Urinary bladder (tissue), 4 donors: Measurements from ENCODE around the gene SERAC1. TPM values are rescaled to one million over a fixed set of nuclear protein-coding genes. Genes with fewer than 3 reads are reported as not detected.
"Not testable (repeated sequence)": the region's sequence is repeated elsewhere in the genome, so short reads cannot be mapped to it uniquely, and the experiment has no call there.

Experiments used
- DNase-seq: peaks from one replicate; pipeline ENCODE4 v3.0.0-alpha.2; 2015; ENCODE audit errors: extremely low spot score
- H3K27ac ChIP-seq: one replicate; pipeline ENCODE4 v1.5.1; 2013; ENCODE audit warnings: low read depth, mild to moderate bottlenecking, moderate library complexity
- H3K36me3 ChIP-seq: one replicate; pipeline ENCODE4 v1.6.1; 2013; ENCODE audit warnings: mild to moderate bottlenecking, moderate library complexity; ENCODE audit not compliant: insufficient read depth
- H3K4me1 ChIP-seq: one replicate; pipeline ENCODE4 v1.6.1; 2013; ENCODE audit warnings: mild to moderate bottlenecking, moderate library complexity; ENCODE audit not compliant: insufficient read depth
- H3K4me3 ChIP-seq: one replicate; pipeline ENCODE4 v1.5.1; 2013; ENCODE audit warnings: low read depth, low read length
- WGBS: extraction: QIAGEN DNeasy Blood & Tissue Kit; methylation state at CpG from one replicate; pipeline ENCODE4 v1.1.7; 2013; 5-methylcytosine and 5-hydroxymethylcytosine counted together
- polyA plus RNA-seq: library from polyadenylated mRNA; stranded (reverse); fragments of 200-250 nt; gene quantifications from one replicate; pipeline ENCODE4 v1.2.3, GENCODE V29; 2013
- total RNA-seq: library from RNA; depleted of rRNA; stranded (reverse); fragments of >200 nt; gene quantifications from one replicate; pipeline ENCODE4 v1.2.3, GENCODE V29; 2014
- donor health status: healthy with polysubstance abuse.
- donor health status: healthy.

SERAC1 gene
- total RNA-seq (11.3 TPM), polyA plus RNA-seq (5.1 TPM)

- H3K4me1 ChIP-seq, result no peaks in the 10 kb centered on the region
- under 1% methylated on average over 29 of the region's 29 CpGs for WGBS
- no peak for DNase-seq
Observed at GRCh38 chr6:158168040-158168289, at the start of gene SERAC1. SERAC1 (minus strand) TSS chr6:158168262; CDS start chr6:158158363, 9,899 bp downstream.

GRCh38 chr6:158213925-158214674 is 46.0 kb upstream of the SERAC1 start:
- no peaks in the 10 kb centered on the region for H3K36me3 ChIP-seq
- DNase-seq, result no peak
- WGBS, result 15% methylated on average over 7 of the region's 7 CpGs
- no peak overlapping the region for H3K27ac ChIP-seq
- H3K4me1 ChIP-seq, result no peaks in the 10 kb centered on the region
- H3K4me3 ChIP-seq, result no peak overlapping the region

More at GRCh38 chr6:158168040-158168289, at the start of gene SERAC1:
- H3K27ac ChIP-seq, result peak within 1 kb of the TSS; percentile 98
- H3K4me3 ChIP-seq, result peak within 1 kb of the TSS; percentile 86
- no peaks in the 10 kb centered on the region for H3K36me3 ChIP-seq

- 87% methylated on average over 3 of the region's 3 CpGs for WGBS
- Histone ChIP-seq H3K4me1 (no peaks in the 10 kb centered on the region), H3K36me3 (no peaks in the 10 kb centered on the region), H3K4me3 (no peak overlapping the region), H3K27ac (no peak overlapping the region)
- DNase-seq, result no peak
Observed at GRCh38 chr6:158211273-158212055, 43.4 kb upstream of the SERAC1 start.

- not testable (repeated sequence) for H3K36me3 ChIP-seq, DNase-seq, H3K4me1 ChIP-seq, H3K27ac ChIP-seq, H3K4me3 ChIP-seq
- 87% methylated on average over 41 of the region's 52 CpGs for WGBS
Observed at GRCh38 chr6:158209582-158210333, 41.7 kb upstream of the SERAC1 start.

- H3K27ac ChIP-seq, H3K4me1 ChIP-seq, H3K36me3 ChIP-seq, DNase-seq, H3K4me3 ChIP-seq: not testable (repeated sequence)
- WGBS, result 84% methylated on average over 20 of the region's 20 CpGs
Observed at GRCh38 chr6:158208226-158209030, 40.4 kb upstream of the SERAC1 start.

GRCh38 chr6:158207422-158207788 is 39.3 kb upstream of the SERAC1 start:
- H3K4me3 ChIP-seq, result no peak overlapping the region
- no peak overlapping the region for H3K27ac ChIP-seq
- no peaks in the 10 kb centered on the region for H3K4me1 ChIP-seq
- no peak for DNase-seq
- 71% methylated on average over 3 of the region's 3 CpGs for WGBS
- no peaks in the 10 kb centered on the region for H3K36me3 ChIP-seq

- no peaks in the 10 kb centered on the region for H3K4me1 ChIP-seq
- H3K36me3 ChIP-seq, result no peaks in the 10 kb centered on the region
- no peak overlapping the region for H3K27ac ChIP-seq
- whole genome bisulfite sequencing, result 93% methylated on average over 7 of the region's 7 CpGs
- H3K4me3 ChIP-seq, result no peak overlapping the region
- no peak for DNase-seq
Observed at GRCh38 chr6:158206740-158207421, 38.8 kb upstream of the SERAC1 start.

GRCh38 chr6:158205169-158205944 is 37.3 kb upstream of the SERAC1 start:
- H3K36me3 ChIP-seq, result no peaks in the 10 kb centered on the region
- no peak overlapping the region for H3K27ac ChIP-seq
- no peak overlapping the region for H3K4me3 ChIP-seq
- no peak for DNase-seq
- no peaks in the 10 kb centered on the region for H3K4me1 ChIP-seq
- WGBS, result 61% methylated on average over 13 of the region's 13 CpGs

GRCh38 chr6:158198461-158198860 is 30.4 kb upstream of the SERAC1 start:
- DNase-seq, result no peak
- Histone ChIP-seq H3K36me3 (no peaks in the 10 kb centered on the region), H3K4me3 (no peak overlapping the region), H3K4me1 (no peaks in the 10 kb centered on the region), H3K27ac (no peak overlapping the region)
- 79% methylated on average over 13 of the region's 13 CpGs for WGBS

GRCh38 chr6:158194487-158195280 is 26.6 kb upstream of the SERAC1 start:
- Histone ChIP-seq H3K4me3 (no peak overlapping the region), H3K27ac (no peak overlapping the region), H3K4me1 (no peaks in the 10 kb centered on the region), H3K36me3 (no peaks in the 10 kb centered on the region)
- DNase-seq, result no peak
- WGBS, result 83% methylated on average over 4 of the region's 4 CpGs

- Histone ChIP-seq H3K27ac (no peak overlapping the region), H3K4me3 (no peak overlapping the region), H3K4me1 (no peaks in the 10 kb centered on the region), H3K36me3 (no peaks in the 10 kb centered on the region)
- no peak for DNase-seq
- WGBS, result 92% methylated on average over 4 of the region's 4 CpGs
Observed at GRCh38 chr6:158191761-158192160, 23.7 kb upstream of the SERAC1 start.

GRCh38 chr6:158191032-158191431 is 23.0 kb upstream of the SERAC1 start:
- 88% methylated on average over 1 of the region's 1 CpG for whole genome bisulfite sequencing
- no peaks in the 10 kb centered on the region for H3K36me3 ChIP-seq

More at GRCh38 chr6:158191032-158191431, 23.0 kb upstream of the SERAC1 start:
- DNase-seq, result no peak
- no peaks in the 10 kb centered on the region for H3K4me1 ChIP-seq
- H3K27ac ChIP-seq, result no peak overlapping the region
- H3K4me3 ChIP-seq, result no peak overlapping the region
